Mesendoderm (in vitro differentiated cells): ENCODE results near the gene MISP.

Experiments used
- DNase-seq: peaks from one replicate; pipeline ENCODE4 v3.0.0; 2013
- H2AK5ac ChIP-seq: 2 replicates; pipeline ENCODE4 v1.6.1; 2013; ENCODE audit warnings: low read length, inconsistent platforms
- H2BK120ac ChIP-seq: 2 replicates; pipeline ENCODE4 v1.6.1; 2013; ENCODE audit warnings: low read depth, mild to moderate bottlenecking, low read length, moderate library complexity, mixed read lengths
- H2BK15ac ChIP-seq: replicated peaks from 2 replicates; pipeline ENCODE4 v1.6.1; 2013; ENCODE audit warnings: low read depth, mild to moderate bottlenecking, moderate library complexity
- H2BK5ac ChIP-seq: 2 replicates; pipeline ENCODE4 v1.6.1; 2013; ENCODE audit warnings: low read length, inconsistent platforms
- H3K18ac ChIP-seq: 2 replicates; pipeline ENCODE4 v1.6.1; 2013; ENCODE audit warnings: mild to moderate bottlenecking, low read length, mixed read lengths
- H3K23ac ChIP-seq: one replicate; pipeline ENCODE4 v1.6.1; 2013; ENCODE audit warnings: low read length
- H3K27ac ChIP-seq: 2 replicates; pipeline ENCODE4 v1.5.1; 2013; ENCODE audit warnings: low read depth, mild to moderate bottlenecking, inconsistent platforms, low read length, moderate library complexity
- H3K27me3 ChIP-seq: 2 replicates; pipeline ENCODE4 v1.6.1; 2013; ENCODE audit warnings: low read length, control low read depth, mild to moderate bottlenecking, inconsistent platforms; ENCODE audit not compliant: insufficient read depth, poor library complexity
- H3K36me3 ChIP-seq: 2 replicates; pipeline ENCODE4 v1.6.1; 2013; ENCODE audit warnings: low read length, inconsistent platforms; ENCODE audit not compliant: control insufficient read depth, insufficient read depth
- H3K4ac ChIP-seq: one replicate; pipeline ENCODE4 v1.6.1; 2013; ENCODE audit warnings: low read depth, mild to moderate bottlenecking, low read length, moderate library complexity
- H3K4me1 ChIP-seq: 2 replicates; pipeline ENCODE4 v1.6.1; 2013; ENCODE audit warnings: low read depth, low read length, inconsistent platforms; ENCODE audit not compliant: control insufficient read depth
- H3K4me2 ChIP-seq: 2 replicates; pipeline ENCODE4 v1.6.1; 2013; ENCODE audit warnings: low read length
- H3K4me3 ChIP-seq: 2 replicates; pipeline ENCODE4 v1.5.1; 2013; ENCODE audit warnings: mild to moderate bottlenecking, low read length
- H3K56ac ChIP-seq: one replicate; pipeline ENCODE4 v1.6.1; 2013; ENCODE audit warnings: low read length
- H3K79me1 ChIP-seq: 2 replicates; pipeline ENCODE4 v1.6.1; 2013; ENCODE audit warnings: low read length, inconsistent platforms
- H3K79me2 ChIP-seq: 2 replicates; pipeline ENCODE4 v1.6.1; 2013; ENCODE audit warnings: mild to moderate bottlenecking, low read length; ENCODE audit not compliant: control insufficient read depth, insufficient read depth
- H3K9ac ChIP-seq: 2 replicates; pipeline ENCODE4 v1.6.1; 2013; ENCODE audit warnings: low read length, inconsistent platforms
- H4K5ac ChIP-seq: one replicate; pipeline ENCODE4 v1.6.1; 2013; ENCODE audit warnings: low read length
- H4K8ac ChIP-seq: one replicate; pipeline ENCODE4 v1.6.1; 2013; ENCODE audit warnings: low read depth, mild to moderate bottlenecking, control low read depth, low read length, moderate library complexity
- WGBS: extraction: QIAGEN DNeasy Blood & Tissue Kit; methylation state at CpG from one replicate; pipeline ENCODE4 v1.1.7; 2013; ENCODE audit warnings: low lambda C conversion rate, missing lambda C conversion rate; ENCODE audit not compliant: insufficient coverage; ENCODE audit errors: extremely low coverage; 5-methylcytosine and 5-hydroxymethylcytosine counted together

Gene MISP

GRCh38 chr19:805600-806550 is 55.0 kb downstream of the MISP start:
- Histone ChIP-seq H3K79me1 (peaks cover 15% of the 10 kb centered on the region), H2BK5ac (no peak overlapping the region), H3K4me1 (no peaks in the 10 kb centered on the region), H2AK5ac (no peak overlapping the region), H3K23ac (no peak overlapping the region), H4K5ac (no peak overlapping the region), H3K27me3 (no peaks in the 10 kb centered on the region), H3K56ac (no peak overlapping the region), H3K9ac (no peak overlapping the region), H3K4ac (no peak overlapping the region), H3K36me3 (peaks cover 47% of the 10 kb centered on the region), H3K79me2 (peaks cover 69% of the 10 kb centered on the region), H3K18ac (no peak overlapping the region), H4K8ac (no peak overlapping the region), H2BK120ac (no peak overlapping the region), H3K4me2 (no peak overlapping the region), H3K27ac (no peak overlapping the region), H2BK15ac (no peak overlapping the region), H3K4me3 (no peak overlapping the region)
- WGBS, result no CpG with 5 or more reads among the region's 93 CpGs
- DNase-seq, result no peak

GRCh38 chr19:806815-807421 is 56.0 kb downstream of the MISP start:
- H2BK15ac ChIP-seq, result no peak overlapping the region
- no CpG with 5 or more reads among the region's 34 CpGs for WGBS
- no peak overlapping the region for H3K18ac ChIP-seq
- DNase-seq, result no peak
- H3K4me3 ChIP-seq, result no peak overlapping the region
- H2BK120ac ChIP-seq, result no peak overlapping the region
- no peak overlapping the region for H3K27ac ChIP-seq
- H3K79me2 ChIP-seq, result peaks cover 58% of the 10 kb centered on the region
- peaks cover 15% of the 10 kb centered on the region for H3K79me1 ChIP-seq
- no peak overlapping the region for H3K23ac ChIP-seq
- no peaks in the 10 kb centered on the region for H3K27me3 ChIP-seq
- no peak overlapping the region for H3K9ac ChIP-seq
- no peak overlapping the region for H4K5ac ChIP-seq
- H4K8ac ChIP-seq, result no peak overlapping the region
- peaks cover 47% of the 10 kb centered on the region for H3K36me3 ChIP-seq
- H2BK5ac ChIP-seq, result no peak overlapping the region
- no peak overlapping the region for H2AK5ac ChIP-seq
- no peak overlapping the region for H3K4me2 ChIP-seq
- H3K56ac ChIP-seq, result no peak overlapping the region
- H3K4me1 ChIP-seq, result no peaks in the 10 kb centered on the region
- no peak overlapping the region for H3K4ac ChIP-seq

- H3K4me2 ChIP-seq, result no peak overlapping the region
- H3K4me1 ChIP-seq, result no peaks in the 10 kb centered on the region
- no peak overlapping the region for H4K5ac ChIP-seq
- peaks cover 15% of the 10 kb centered on the region for H3K79me1 ChIP-seq
- H3K23ac ChIP-seq, result no peak overlapping the region
- no peak overlapping the region for H3K27ac ChIP-seq
- H3K4me3 ChIP-seq, result no peak overlapping the region
- H3K27me3 ChIP-seq, result no peaks in the 10 kb centered on the region
- H2BK5ac ChIP-seq, result no peak overlapping the region
- no peak overlapping the region for H2AK5ac ChIP-seq
- H3K36me3 ChIP-seq, result peaks cover 47% of the 10 kb centered on the region
- H2BK120ac ChIP-seq, result no peak overlapping the region
- no peak overlapping the region for H4K8ac ChIP-seq
- H3K56ac ChIP-seq, result no peak overlapping the region
- no peak overlapping the region for H3K4ac ChIP-seq
- no peak overlapping the region for H2BK15ac ChIP-seq
- H3K79me2 ChIP-seq, result peaks cover 49% of the 10 kb centered on the region
- 100% methylated on average over 1 of the region's 44 CpGs for WGBS
- DNase-seq, result no peak
- H3K9ac ChIP-seq, result no peak overlapping the region
- H3K18ac ChIP-seq, result no peak overlapping the region
Measured at GRCh38 chr19:807627-808422, 56.9 kb downstream of the MISP start.

- WGBS, result no CpG with 5 or more reads among the region's 26 CpGs
- H3K79me2 ChIP-seq, result peaks cover 43% of the 10 kb centered on the region
- no peak overlapping the region for H3K23ac ChIP-seq
- no peaks in the 10 kb centered on the region for H3K27me3 ChIP-seq
- no peak overlapping the region for H2BK120ac ChIP-seq
- H3K4me1 ChIP-seq, result no peaks in the 10 kb centered on the region
- H4K5ac ChIP-seq, result no peak overlapping the region
- no peak overlapping the region for H3K56ac ChIP-seq
- H2BK5ac ChIP-seq, result no peak overlapping the region
- no peak overlapping the region for H3K4me3 ChIP-seq
- H4K8ac ChIP-seq, result no peak overlapping the region
- no peak overlapping the region for H3K27ac ChIP-seq
- H2AK5ac ChIP-seq, result no peak overlapping the region
- H3K4me2 ChIP-seq, result no peak overlapping the region
- no peak overlapping the region for H3K9ac ChIP-seq
- H2BK15ac ChIP-seq, result no peak overlapping the region
- no peak overlapping the region for H3K18ac ChIP-seq
- H3K79me1 ChIP-seq, result peaks cover 15% of the 10 kb centered on the region
- no peak for DNase-seq
- H3K36me3 ChIP-seq, result peaks cover 48% of the 10 kb centered on the region
- no peak overlapping the region for H3K4ac ChIP-seq
Measured at GRCh38 chr19:808423-808775, 57.5 kb downstream of the MISP start.

GRCh38 chr19:810077-810855 is 59.4 kb downstream of the MISP start:
- Histone ChIP-seq H3K56ac (no peak overlapping the region), H2BK15ac (no peak overlapping the region), H3K27me3 (no peaks in the 10 kb centered on the region), H2BK5ac (no peak overlapping the region), H3K27ac (no peak overlapping the region), H3K9ac (no peak overlapping the region), H3K18ac (no peak overlapping the region), H3K79me1 (peaks cover 13% of the 10 kb centered on the region), H3K4me3 (no peak overlapping the region), H4K5ac (no peak overlapping the region), H2AK5ac (no peak overlapping the region), H2BK120ac (no peak overlapping the region), H3K4me2 (no peak overlapping the region), H3K36me3 (peaks cover 39% of the 10 kb centered on the region), H3K23ac (no peak overlapping the region), H3K4me1 (no peaks in the 10 kb centered on the region), H3K4ac (no peak overlapping the region), H3K79me2 (peaks cover 25% of the 10 kb centered on the region), H4K8ac (no peak overlapping the region)
- DNase-seq, result no peak
- no CpG with 5 or more reads among the region's 30 CpGs for WGBS
